ENCODE data around the gene CLCF1. TPM values are rescaled to one million over a fixed set of nuclear protein-coding genes. Genes with fewer than 3 reads are reported as not detected.

The CLCF1 gene
- total and polyA plus RNA-seq, 10 of the 15 experiments (the other 5 are each of a cell fraction or from before 2014, with no cell fraction given), result 0.16 to 2.1 (median 0.63) TPM; not detected in 1

GRCh38 chr11:67420646-67421429, 47.4 kb upstream of the CLCF1 start (continued):
- no peak for TF ChIP-seq ZNF592 (IDR thresholded peaks at IDR 0.05)
- TF ChIP-seq SKIL (IDR thresholded peaks at IDR 0.05; ENCODE audit: low read depth, poor library complexity, severe bottlenecking), result no peak
- TF ChIP-seq MTA2 (IDR thresholded peaks at IDR 0.05; ENCODE audit: low read depth), result no peak
- TF ChIP-seq CHD1 (IDR thresholded peaks at IDR 0.05; ENCODE audit: low read depth, low read length), result no peak
- peak; percentile 90 for TF ChIP-seq DPF2 (IDR thresholded peaks at IDR 0.05)
- TF ChIP-seq SUZ12 (IDR thresholded peaks at IDR 0.05; ENCODE audit: unreplicated experiment), result no peak
- TF ChIP-seq PAX8 (IDR thresholded peaks at IDR 0.05), result no peak
- no peak for TF ChIP-seq HDAC2 (IDR thresholded peaks at IDR 0.05)
- TF ChIP-seq BMI1 (IDR thresholded peaks at IDR 0.05; ENCODE audit: borderline replicate concordance), result no peak
- TF ChIP-seq CREM (IDR thresholded peaks at IDR 0.05; ENCODE audit: low read depth), result no peak
- TF ChIP-seq ZBED1 (IDR thresholded peaks at IDR 0.05; ENCODE audit: borderline replicate concordance), result no peak
- TF ChIP-seq MLLT1 (IDR thresholded peaks at IDR 0.05), result no peak
- TF ChIP-seq CBX5 (IDR thresholded peaks at IDR 0.05; ENCODE audit: low read depth), result no peak
- TF ChIP-seq NFIC (IDR thresholded peaks at IDR 0.05; ENCODE audit: low read depth, low read length), result no peak
- no peak for TF ChIP-seq EED (IDR thresholded peaks at IDR 0.05; ENCODE audit: low read depth)
- TF ChIP-seq, protein P1, sequence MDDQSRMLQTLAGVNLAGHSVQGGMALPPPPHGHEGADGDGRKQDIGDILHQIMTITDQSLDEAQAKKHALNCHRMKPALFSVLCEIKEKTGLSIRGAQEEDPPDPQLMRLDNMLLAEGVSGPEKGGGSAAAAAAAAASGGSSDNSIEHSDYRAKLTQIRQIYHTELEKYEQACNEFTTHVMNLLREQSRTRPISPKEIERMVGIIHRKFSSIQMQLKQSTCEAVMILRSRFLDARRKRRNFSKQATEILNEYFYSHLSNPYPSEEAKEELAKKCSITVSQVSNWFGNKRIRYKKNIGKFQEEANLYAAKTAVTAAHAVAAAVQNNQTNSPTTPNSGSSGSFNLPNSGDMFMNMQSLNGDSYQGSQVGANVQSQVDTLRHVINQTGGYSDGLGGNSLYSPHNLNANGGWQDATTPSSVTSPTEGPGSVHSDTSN (IDR thresholded peaks at IDR 0.05; ENCODE audit: insufficient replicate concordance, low read depth, low read length), result peak; percentile 74
- peak; percentile 59; the same call in 1 of the 2 replicates for TF ChIP-seq BACH1 (IDR thresholded peaks at IDR 0.05; ENCODE audit: borderline replicate concordance)
- TF ChIP-seq ATF2 (IDR thresholded peaks at IDR 0.05; ENCODE audit: low read length), result no peak
- TF ChIP-seq RFX5 (IDR thresholded peaks at IDR 0.05; ENCODE audit: low read depth, low read length), result no peak
- no peak for TF ChIP-seq CBX3 (IDR thresholded peaks at IDR 0.05; ENCODE audit: borderline replicate concordance, low read depth)
